Effector memory CD8-positive, alpha-beta T cell (primary cell): Measurements from ENCODE around the gene MAFF.

ENCODE experiments used
- ATAC-seq: fragments of 150-1000 bp; cut with Tn5 transposase; replicated peaks from 2 replicates; pipeline ENCODE4 v1.10.0; 2021; ENCODE audit warnings: mild to moderate bottlenecking, moderate library complexity
- DNase-seq, 3 experiments: peaks; one replicate each; pipeline ENCODE4 v3.0.0; 2021
- H3K27ac Mint-ChIP-seq, 2 donors: one replicate each; pipeline ENCODE4 v1.8.0; 2022; ENCODE audit warnings: mild to moderate bottlenecking in 2 of 2, mixed read lengths in 2 of 2, moderate library complexity in 2 of 2
- H3K27me3 Mint-ChIP-seq, 2 donors: one replicate each; pipeline ENCODE4 v1.8.0; 2022; ENCODE audit warnings: mixed read lengths in 2 of 2
- H3K36me3 Mint-ChIP-seq: one replicate; pipeline ENCODE4 v1.8.0; 2022; ENCODE audit warnings: mild to moderate bottlenecking, moderate library complexity, mixed read lengths; ENCODE audit not compliant: insufficient read depth
- H3K4me1 Mint-ChIP-seq, 2 donors: one replicate each; pipeline ENCODE4 v1.8.0; 2022; ENCODE audit warnings: low read depth in 2 of 2, mixed read lengths in 2 of 2
- H3K4me3 Mint-ChIP-seq, 2 donors: one replicate each; pipeline ENCODE4 v1.8.0; 2022; ENCODE audit warnings: mild to moderate bottlenecking in 2 of 2, mixed read lengths in 2 of 2, moderate library complexity in 2 of 2
- H3K9me3 Mint-ChIP-seq, 2 donors: one replicate each; pipeline ENCODE4 v1.8.0; 2022; ENCODE audit warnings: mixed read lengths in 2 of 2

The MAFF gene

GRCh38 chr22:38214302-38215056 is 12.7 kb downstream of the MAFF start:
- Mint-ChIP-seq H3K4me1 (peaks cover 11 to 30% of the 10 kb centered on the region in 2 donors), H3K4me3 (peak overlapping the region; percentile 52 to 75), H3K27ac (peak overlapping the region; percentile 59 to 95), H3K27me3 (no peaks in the 10 kb centered on the region), H3K9me3 (no peaks in the 10 kb centered on the region), H3K36me3 (peaks cover 73% of the 10 kb centered on the region)
- DNase-seq: peak; percentile 61 to 76 (median 69)
- peak; percentile 68 for ATAC-seq

DNA sequence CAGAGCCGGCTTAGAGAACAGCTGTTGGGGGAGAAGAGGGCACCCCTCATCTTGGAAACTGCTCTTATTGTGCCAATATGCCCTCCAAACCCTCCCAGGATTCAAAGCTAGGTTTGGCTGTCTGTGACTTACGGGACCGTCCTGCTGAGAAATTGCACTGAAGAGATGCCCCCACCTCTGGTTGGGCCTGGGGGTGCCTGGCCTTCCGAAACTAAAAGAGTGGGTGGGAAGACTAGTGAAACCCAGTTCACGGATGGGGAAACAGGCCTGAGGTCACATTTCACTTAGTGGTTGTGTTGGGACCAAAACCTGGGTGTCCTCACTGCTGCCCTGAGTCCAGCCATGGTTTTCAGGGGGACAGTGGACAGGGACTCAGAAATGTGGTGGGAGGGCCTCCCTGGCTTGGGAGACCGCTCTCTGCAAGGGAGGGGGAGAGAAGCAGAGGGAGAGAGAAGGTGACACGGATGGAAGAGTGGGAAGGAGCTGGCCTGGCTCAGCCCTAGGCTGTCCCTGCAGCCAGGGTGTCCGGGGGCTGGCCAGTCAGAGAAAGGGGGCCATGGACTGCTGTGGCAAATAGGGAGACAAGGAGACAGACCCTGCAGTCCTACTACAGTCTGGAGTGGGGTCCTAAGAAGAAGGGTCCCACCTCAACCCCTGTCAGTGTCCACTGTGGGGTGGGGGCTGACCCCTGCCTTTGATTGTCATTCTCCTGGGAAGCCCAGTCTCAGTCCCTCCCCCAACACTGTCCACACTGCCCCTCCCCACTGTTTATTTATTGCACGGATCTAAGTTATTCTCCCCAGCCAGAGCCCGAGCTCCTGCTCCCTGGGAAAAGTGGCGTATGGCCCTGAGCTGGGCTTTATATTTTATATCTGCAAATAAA is 13.6 kb downstream of the MAFF start:
- H3K36me3 Mint-ChIP-seq: peaks cover 76% of the 10 kb centered on the region
- H3K27ac Mint-ChIP-seq: peak overlapping the region; percentile 59 to 95
- no peaks in the 10 kb centered on the region for H3K27me3 Mint-ChIP-seq
- DNase-seq: no peak
- no peaks in the 10 kb centered on the region for H3K9me3 Mint-ChIP-seq
- H3K4me1 Mint-ChIP-seq: peaks cover 11 to 34% of the 10 kb centered on the region in 2 donors
- ATAC-seq: no peak
- H3K4me3 Mint-ChIP-seq: peak overlapping the region; percentile 52 to 75

GRCh38 chr22:38218661-38219622 is 17.1 kb downstream of the MAFF start:
- DNase-seq (peak in 2 of 3 experiments; percentile 54 to 61), ATAC-seq (peak; percentile 59)
- Mint-ChIP-seq H3K36me3 (peaks cover 81% of the 10 kb centered on the region), H3K4me3 (peak overlapping the region in 1 of 2 donors; percentile 57), H3K4me1 (peaks cover 6 to 34% of the 10 kb centered on the region in 2 donors), H3K27me3 (no peaks in the 10 kb centered on the region), H3K9me3 (no peaks in the 10 kb centered on the region), H3K27ac (peak overlapping the region; percentile 84 to 95)

DNA sequence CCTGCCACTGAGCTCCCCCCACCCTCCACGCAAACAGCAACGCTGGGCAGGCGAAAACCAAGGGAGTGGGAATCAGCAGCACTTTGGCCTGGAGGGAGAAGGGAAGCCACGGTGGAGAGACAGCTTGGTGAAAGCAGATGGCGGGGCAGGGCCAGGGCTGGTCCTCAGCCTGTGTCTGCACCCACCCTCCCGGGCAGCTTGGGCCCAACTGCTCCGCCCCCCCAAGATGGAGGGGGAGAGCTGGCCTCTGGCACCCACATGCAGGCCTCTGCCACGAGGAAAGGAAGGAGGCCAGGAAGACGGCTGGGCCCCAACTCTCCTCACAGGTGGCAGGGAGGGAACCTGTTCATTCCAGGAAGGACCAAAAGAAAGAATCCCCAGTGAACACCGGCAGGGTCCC is 17.8 kb downstream of the MAFF start:
- Mint-ChIP-seq H3K27ac (peak overlapping the region; percentile 84 to 95), H3K4me3 (peak overlapping the region in 1 of 2 donors; percentile 57), H3K4me1 (peaks cover 6 to 32% of the 10 kb centered on the region in 2 donors), H3K27me3 (no peaks in the 10 kb centered on the region), H3K36me3 (peaks cover 79% of the 10 kb centered on the region), H3K9me3 (no peaks in the 10 kb centered on the region)
- ATAC-seq: no peak
- no peak for DNase-seq

GRCh38 chr22:38220163-38220562 is 18.4 kb downstream of the MAFF start:
- Mint-ChIP-seq H3K27ac (peak overlapping the region; percentile 84 to 95), H3K4me3 (no peak overlapping the region), H3K36me3 (peaks cover 74% of the 10 kb centered on the region), H3K4me1 (peaks cover 6 to 28% of the 10 kb centered on the region in 2 donors), H3K27me3 (no peaks in the 10 kb centered on the region), H3K9me3 (no peaks in the 10 kb centered on the region)
- ATAC-seq: no peak
- no peak for DNase-seq

DNA sequence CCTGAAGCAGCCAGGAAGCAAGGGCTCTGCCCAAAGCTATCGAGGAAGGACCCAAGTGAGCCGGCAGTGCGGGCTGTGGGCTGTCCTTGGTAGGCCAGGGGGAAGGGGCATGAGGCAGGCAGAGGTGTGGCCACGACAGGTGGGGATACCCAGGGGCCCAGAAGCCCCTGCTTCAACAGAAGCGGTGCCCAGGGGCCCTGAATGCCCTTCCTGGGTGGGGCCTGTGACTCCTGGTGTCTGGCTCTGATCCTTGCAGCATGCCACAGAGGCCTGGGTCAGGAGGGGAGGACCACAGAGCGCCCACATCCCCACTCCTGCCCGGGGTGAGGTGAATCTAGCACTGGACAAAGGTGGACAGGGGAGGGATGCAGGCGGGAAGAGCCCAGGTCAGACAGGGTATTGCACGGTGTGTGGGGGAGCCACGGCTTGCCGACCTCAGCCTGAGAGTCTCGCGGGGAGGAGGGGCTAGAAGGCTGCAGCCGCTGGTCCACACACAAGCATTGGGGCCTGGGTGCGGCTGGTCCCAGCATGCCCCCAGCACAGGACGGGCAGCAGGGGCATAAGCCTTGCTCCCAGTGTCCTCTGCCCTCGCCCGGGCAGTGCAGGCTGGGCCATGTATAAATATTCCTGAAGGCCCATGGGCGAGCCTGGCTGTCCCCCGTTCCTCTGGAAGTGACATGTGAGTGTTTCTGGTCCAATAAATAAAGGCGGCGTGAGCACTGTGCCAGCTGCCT is 19.0 kb downstream of the MAFF start:
- peaks cover 69% of the 10 kb centered on the region for H3K36me3 Mint-ChIP-seq
- ATAC-seq (no peak), DNase-seq (no peak)
- no peaks in the 10 kb centered on the region for H3K9me3 Mint-ChIP-seq
- no peak overlapping the region for H3K4me3 Mint-ChIP-seq
- peaks cover 6 to 25% of the 10 kb centered on the region in 2 donors for H3K4me1 Mint-ChIP-seq
- peak overlapping the region in 1 of 2 donors; percentile 95 for H3K27ac Mint-ChIP-seq
- H3K27me3 Mint-ChIP-seq: no peaks in the 10 kb centered on the region

DNA sequence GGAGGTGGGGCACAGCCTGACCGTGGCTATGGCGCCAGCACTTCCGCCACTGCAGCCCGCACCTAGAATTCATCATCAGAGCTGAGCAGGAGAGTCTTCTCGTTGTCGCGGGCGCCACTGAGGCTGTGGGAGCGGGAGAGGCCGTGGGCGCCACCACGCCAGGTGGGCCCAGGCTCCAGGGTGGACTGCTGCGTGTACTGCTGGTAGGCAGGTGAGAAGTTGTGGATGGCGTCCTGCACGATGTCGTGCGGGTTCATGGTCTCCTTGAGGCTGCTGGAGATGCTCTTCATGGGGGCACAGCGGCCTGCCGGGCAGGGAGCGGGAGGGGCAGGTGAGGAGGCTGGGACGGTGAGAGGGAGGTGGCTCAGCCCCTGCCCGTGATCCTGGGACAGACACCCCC is 19.6 kb downstream of the MAFF start:
- Mint-ChIP-seq H3K36me3 (peaks cover 65% of the 10 kb centered on the region), H3K27me3 (no peaks in the 10 kb centered on the region), H3K27ac (peak overlapping the region in 1 of 2 donors; percentile 95), H3K4me1 (peaks cover 6 to 25% of the 10 kb centered on the region in 2 donors), H3K9me3 (no peaks in the 10 kb centered on the region), H3K4me3 (no peak overlapping the region)
- ATAC-seq (no peak), DNase-seq (no peak)

DNA sequence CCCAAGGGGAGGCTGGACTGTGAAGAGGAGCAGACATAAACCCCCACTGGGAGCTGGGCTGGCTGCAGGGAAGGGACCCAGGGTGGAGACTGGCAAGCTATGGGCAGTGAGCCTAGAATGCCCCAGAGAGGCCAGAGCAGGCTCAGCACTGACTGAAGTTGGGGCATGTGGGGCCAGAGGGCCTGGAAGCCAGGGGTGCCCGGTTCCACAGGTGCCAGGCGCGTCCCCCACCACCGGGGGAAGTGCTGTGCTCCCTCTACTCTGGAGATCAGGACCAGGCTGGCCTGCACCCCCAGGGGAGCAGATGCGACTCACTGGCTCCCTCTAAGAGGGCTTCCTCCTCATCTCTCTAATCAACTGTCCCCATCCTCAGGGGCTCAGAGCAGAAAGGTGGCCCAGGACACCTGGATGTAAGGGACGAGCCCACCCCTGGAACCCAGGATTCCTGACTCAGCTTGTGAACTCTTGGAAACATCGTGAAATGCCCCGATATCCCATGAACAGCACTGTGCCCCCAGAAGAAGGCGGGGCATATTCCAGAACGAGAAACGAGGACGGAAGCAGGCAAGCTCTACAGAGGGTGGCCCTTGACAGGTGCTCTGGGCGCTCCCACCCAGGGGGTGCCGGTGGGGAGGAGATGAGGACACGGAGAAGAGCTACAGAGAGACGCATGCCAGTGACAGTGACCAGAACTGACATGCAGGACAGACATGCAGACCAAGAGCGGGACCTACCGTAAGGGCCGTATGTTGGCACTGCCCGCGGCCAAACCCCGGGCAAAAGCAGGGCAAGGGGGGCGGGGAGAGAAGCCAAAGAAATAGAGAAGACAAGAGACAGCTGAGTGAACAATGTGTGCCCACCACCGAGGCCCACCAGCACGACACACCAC is 20.4 kb downstream of the MAFF start:
- Mint-ChIP-seq H3K27ac (peak overlapping the region in 1 of 2 donors; percentile 95), H3K27me3 (no peaks in the 10 kb centered on the region), H3K36me3 (peaks cover 58% of the 10 kb centered on the region), H3K9me3 (no peaks in the 10 kb centered on the region), H3K4me3 (no peak overlapping the region), H3K4me1 (peaks cover 6 to 25% of the 10 kb centered on the region in 2 donors)
- no peak for ATAC-seq
- no peak for DNase-seq

DNA sequence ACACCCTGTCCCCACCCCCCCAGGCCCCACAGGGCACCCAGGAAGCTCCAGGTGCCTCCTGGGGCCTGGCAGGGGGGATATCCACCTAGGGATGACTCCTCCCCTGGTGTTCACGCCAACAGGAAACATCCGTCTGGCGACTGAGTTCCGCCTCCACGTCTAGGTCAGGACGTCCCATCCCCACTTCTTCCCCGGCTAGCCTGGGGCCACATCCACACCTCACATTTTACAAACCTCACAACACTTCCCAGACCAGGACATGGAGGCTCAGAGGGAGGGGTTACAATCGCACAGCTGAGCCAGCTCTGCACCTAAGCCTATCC is 21.0 kb downstream of the MAFF start:
- no peak overlapping the region for H3K4me3 Mint-ChIP-seq
- ATAC-seq (no peak), DNase-seq (no peak)
- peaks cover 6 to 25% of the 10 kb centered on the region in 2 donors for H3K4me1 Mint-ChIP-seq
- peaks cover 52% of the 10 kb centered on the region for H3K36me3 Mint-ChIP-seq
- H3K27ac Mint-ChIP-seq: peak overlapping the region in 1 of 2 donors; percentile 95
- H3K27me3 Mint-ChIP-seq: no peaks in the 10 kb centered on the region
- no peaks in the 10 kb centered on the region for H3K9me3 Mint-ChIP-seq

DNA sequence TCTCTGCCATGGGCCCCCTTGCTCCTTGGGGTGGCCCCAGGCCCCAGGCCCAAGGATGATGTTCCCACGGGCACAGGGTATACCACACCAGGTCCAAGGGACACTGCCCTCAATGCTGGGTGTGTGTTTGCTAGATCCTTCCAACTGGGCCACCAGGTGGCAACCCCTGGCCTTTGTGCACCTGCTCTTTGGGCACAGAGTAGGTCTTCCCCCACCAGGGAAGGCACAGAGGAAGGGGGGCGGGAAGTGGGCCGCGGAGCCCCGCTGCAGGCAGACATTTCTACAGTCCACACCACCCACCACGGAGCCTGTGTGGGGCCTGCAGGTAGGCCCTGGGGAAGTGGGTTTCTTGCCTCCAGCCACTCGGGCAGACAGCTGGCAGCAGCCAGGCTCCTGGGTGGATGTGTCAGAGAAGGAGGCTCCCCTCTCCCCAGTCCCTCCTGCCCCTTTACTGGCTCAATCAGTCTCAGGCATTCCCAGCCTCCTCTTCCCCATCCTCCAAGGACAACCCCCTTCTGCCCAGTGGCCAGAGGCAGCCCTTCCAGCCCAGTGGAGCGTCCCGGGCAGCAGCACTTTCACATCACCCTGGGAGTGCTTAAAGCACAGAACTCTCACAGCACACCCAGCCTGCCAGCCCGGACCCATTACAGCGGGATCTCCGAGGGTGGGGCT is 21.6 kb downstream of the MAFF start:
- Mint-ChIP-seq H3K36me3 (peaks cover 45% of the 10 kb centered on the region), H3K27ac (peak overlapping the region in 1 of 2 donors; percentile 95), H3K4me1 (peaks cover 6 to 20% of the 10 kb centered on the region in 2 donors), H3K9me3 (no peaks in the 10 kb centered on the region), H3K4me3 (no peak overlapping the region), H3K27me3 (no peaks in the 10 kb centered on the region)
- no peak for DNase-seq
- no peak for ATAC-seq

GRCh38 chr22:38226853-38227649 is 25.3 kb downstream of the MAFF start:
- Mint-ChIP-seq H3K9me3 (no peaks in the 10 kb centered on the region), H3K4me1 (peaks cover 0 to 23% of the 10 kb centered on the region in 2 donors), H3K27me3 (no peaks in the 10 kb centered on the region), H3K27ac (no peak overlapping the region), H3K4me3 (no peak overlapping the region), H3K36me3 (peaks cover 21% of the 10 kb centered on the region)
- ATAC-seq (no peak), DNase-seq (no peak)
